GM19025 (cell line): Measurements from ENCODE around the gene SLC66A2.

Experiments used
- ATAC-seq: cut with Tn5 transposase; IDR thresholded peaks from one replicate; pipeline ENCODE4 v1.9.1; 2021; ENCODE audit warnings: mild to moderate bottlenecking, low read depth, moderate library complexity; ENCODE audit not compliant: unreplicated experiment

Gene SLC66A2

GRCh38 chr18:79922971-79923411, 28.5 kb downstream of the SLC66A2 start:
- no peak for ATAC-seq

GRCh38 chr18:79921984-79922965, 29.2 kb downstream of the SLC66A2 start:
- no peak for ATAC-seq

GRCh38 chr18:79919089-79919488, 32.4 kb downstream of the SLC66A2 start:
- no peak for ATAC-seq

- ATAC-seq, result no peak
Measured at GRCh38 chr18:79918615-79919011, 32.8 kb downstream of the SLC66A2 start.

- ATAC-seq, result no peak
Measured at GRCh38 chr18:79917853-79918614, 33.4 kb downstream of the SLC66A2 start.

GRCh38 chr18:79917169-79917852, 34.1 kb downstream of the SLC66A2 start:
- ATAC-seq, result no peak

GRCh38 chr18:79916546-79917168, 34.8 kb downstream of the SLC66A2 start:
- ATAC-seq, result no peak

- no peak for ATAC-seq
Measured at GRCh38 chr18:79916128-79916494, 35.3 kb downstream of the SLC66A2 start.

GRCh38 chr18:79915161-79916127, 36.0 kb downstream of the SLC66A2 start:
- no peak for ATAC-seq

- no peak for ATAC-seq
Measured at GRCh38 chr18:79914614-79915160, 36.8 kb downstream of the SLC66A2 start.

GRCh38 chr18:79912994-79913831, 38.2 kb downstream of the SLC66A2 start:
- ATAC-seq, result no peak

- ATAC-seq, result no peak
Measured at GRCh38 chr18:79912409-79912991, 39.0 kb downstream of the SLC66A2 start.

- no peak for ATAC-seq
Measured at GRCh38 chr18:79911344-79912270, 39.8 kb downstream of the SLC66A2 start.

- ATAC-seq, result no peak
Measured at GRCh38 chr18:79910563-79911343, 40.7 kb downstream of the SLC66A2 start.

GRCh38 chr18:79906706-79907105, 44.7 kb downstream of the SLC66A2 start:
- ATAC-seq, result no peak

GRCh38 chr18:79905993-79906392, 45.5 kb downstream of the SLC66A2 start:
- no peak for ATAC-seq
